Psoas muscle (tissue), 8 donors: Measurements from ENCODE around the gene LRRC28. TPM values are rescaled to one million over a fixed set of nuclear protein-coding genes. Genes with fewer than 3 reads are reported as not detected.
A peak's percentile ranks its signal among the peaks of the same experiment; 100 is the strongest.

Experiments
- ATAC-seq, 4 donors: fragments of 200-7000 bp; cut with Tn5 transposase; one replicate each; pipeline ENCODE4 v1.9.1; 2020; ENCODE audit warnings: moderate library complexity in 3 of 4, mild to moderate bottlenecking in 2 of 4
- DNase-seq, 2 donors: peaks; one replicate each; pipeline ENCODE4 v3.0.0-alpha.2; 2020
- H3K27ac ChIP-seq: fragments of 200-600 bp; one replicate; pipeline ENCODE4 v1.8.0; 2022
- H3K27me3 ChIP-seq, 3 donors: fragments of 200-600 bp in 1 of 3; one replicate each; pipeline versions ENCODE4 v1.6.1 to v1.8.0; 2013 to 2022; ENCODE audit warnings: low read length in 2 of 3, mild to moderate bottlenecking in 2 of 3, moderate library complexity in 1 of 3; ENCODE audit not compliant: insufficient read depth in 3 of 3
- H3K36me3 ChIP-seq, 2 donors: fragments of 200-600 bp in 1 of 2; one replicate each; pipeline versions ENCODE4 v1.6.1 to v1.8.0; 2013 to 2022; ENCODE audit warnings: low read depth in 1 of 2, mild to moderate bottlenecking in 1 of 2, moderate library complexity in 1 of 2; ENCODE audit not compliant: insufficient read depth in 1 of 2
- H3K4me1 ChIP-seq: fragments of 200-600 bp; one replicate; pipeline ENCODE4 v1.8.0; 2022
- H3K4me3 ChIP-seq: fragments of 200-600 bp; one replicate; pipeline ENCODE4 v1.8.0; 2022; ENCODE audit warnings: mild to moderate bottlenecking
- H3K9me3 ChIP-seq: fragments of 200-600 bp; one replicate; pipeline ENCODE4 v1.8.0; 2022
- CTCF ChIP-seq: fragments of 200-600 bp; IDR thresholded peaks from one replicate; pipeline ENCODE4 v1.8.0; 2022; ENCODE audit warnings: antibody characterized with exemption
- WGBS, 3 donors: extraction: QIAGEN DNeasy Blood & Tissue Kit; methylation state at CpG; one replicate each; pipeline versions ENCODE4 v1.1.6 to v1.1.7; 2013; 5-methylcytosine and 5-hydroxymethylcytosine counted together
- intact Hi-C, 2 donors: fragments of 100-400 bp; cut with DNase I; formaldehyde crosslinking; loops; one replicate each; pipeline versions ENCODE4 v1.11.0 to v1.14.2; 2022
- polyA plus RNA-seq, 3 donors: library from polyadenylated mRNA; stranded (reverse); fragments of 200-250 nt; gene quantifications; one replicate each; pipeline ENCODE4 v1.2.3, GENCODE V29; 2013
- total RNA-seq, 4 donors: library from RNA; stranded (reverse); fragmentation: NEBNext Ultra II Directional in 2 of 4; extraction: Animal tissue kit (Norgen Biotek cat#: 25700) in 2 of 4; gene quantifications; one replicate each; pipeline versions ENCODE4 v1.2.1 to v1.2.4, GENCODE V29; 2021 to 2023
- donor health status: healthy with polysubstance abuse.
- donor health status: DM: no; HTN: no; CAD: no; lungs with moderate emphysema.
- donor health status: Bipolar disorder and iron deficiency.
- donor health status: healthy.
- donor health status: DM: yes; HTN: yes; CAD: no.
- donor health status: DM: no; HTN: no; CAD: no.
- donor health status: DM: no; HTN: no; CAD: no.
- donor health status: DM: yes; HTN: yes; CAD: no.

Gene LRRC28
- total and polyA plus RNA-seq, 7 donors: 8.4 to 31.2 (median 21.0) TPM

- DNase-seq: peak in 1 of 2 donors; percentile 28
- 87 to 90% (median 89%) methylated on average over 5 of the region's 5 CpGs for WGBS, 3 donors
- intact Hi-C loops: no loop called here
- H3K27me3 ChIP-seq: no peaks in the 10 kb centered on the region
- H3K36me3 ChIP-seq: no peaks in the 10 kb centered on the region
- H3K4me1 ChIP-seq: peaks cover 16% of the 10 kb centered on the region
- no peak overlapping the region for H3K4me3 ChIP-seq
- no peaks in the 10 kb centered on the region for H3K9me3 ChIP-seq
- no peak for ATAC-seq
- TF ChIP-seq CTCF: no peak
- no peak overlapping the region for H3K27ac ChIP-seq
These were observed 178.4 kb downstream of the LRRC28 start for GRCh38 chr15:99429681-99430081.

- TF ChIP-seq CTCF: no peak
- peaks cover 4% of the 10 kb centered on the region for H3K4me1 ChIP-seq
- WGBS, 3 donors: 77 to 85% (median 79%) methylated on average over 22 of the region's 22 CpGs
- no peak overlapping the region for H3K4me3 ChIP-seq
- no peaks in the 10 kb centered on the region for H3K9me3 ChIP-seq
- intact Hi-C loops: no loop called here
- no peaks in the 10 kb centered on the region for H3K36me3 ChIP-seq
- DNase-seq (peak; percentile 4 to 14), ATAC-seq (no peak)
- H3K27ac ChIP-seq: no peak overlapping the region
- H3K27me3 ChIP-seq: no peaks in the 10 kb centered on the region
These were observed 179.7 kb downstream of the LRRC28 start for GRCh38 chr15:99430881-99431401.

- H3K27ac ChIP-seq: no peak overlapping the region
These were observed 180.4 kb downstream of the LRRC28 start for GRCh38 chr15:99431661-99432091.

GRCh38 chr15:99432271-99433025 is 181.2 kb downstream of the LRRC28 start:
- H3K4me3 ChIP-seq: no peak overlapping the region
- peaks cover 2% of the 10 kb centered on the region for H3K4me1 ChIP-seq
- no peak overlapping the region for H3K27ac ChIP-seq
- no peaks in the 10 kb centered on the region for H3K36me3 ChIP-seq
- no peak for TF ChIP-seq CTCF
- intact Hi-C loops: no loop called here
- WGBS, 3 donors: 92 to 96% (median 94%) methylated on average over 15 of the region's 15 CpGs
- H3K27me3 ChIP-seq: no peaks in the 10 kb centered on the region
- ATAC-seq: no peak
- H3K9me3 ChIP-seq: no peaks in the 10 kb centered on the region
- peak in 1 of 2 donors; percentile 45 for DNase-seq

More at GRCh38 chr15:99431661-99432091, 180.4 kb downstream of the LRRC28 start:
- 92 to 97% (median 95%) methylated on average over 13 of the region's 13 CpGs for WGBS, 3 donors
- Histone ChIP-seq H3K36me3 (no peaks in the 10 kb centered on the region), H3K4me3 (no peak overlapping the region), H3K4me1 (no peaks in the 10 kb centered on the region), H3K27me3 (no peaks in the 10 kb centered on the region), H3K9me3 (no peaks in the 10 kb centered on the region)
- DNase-seq (peak in 1 of 2 donors; percentile 35), ATAC-seq (no peak)
- intact Hi-C loops: no loop called here
- no peak for TF ChIP-seq CTCF
